Measurements from ENCODE around the gene MYOZ2.

The MYOZ2 gene

DNA sequence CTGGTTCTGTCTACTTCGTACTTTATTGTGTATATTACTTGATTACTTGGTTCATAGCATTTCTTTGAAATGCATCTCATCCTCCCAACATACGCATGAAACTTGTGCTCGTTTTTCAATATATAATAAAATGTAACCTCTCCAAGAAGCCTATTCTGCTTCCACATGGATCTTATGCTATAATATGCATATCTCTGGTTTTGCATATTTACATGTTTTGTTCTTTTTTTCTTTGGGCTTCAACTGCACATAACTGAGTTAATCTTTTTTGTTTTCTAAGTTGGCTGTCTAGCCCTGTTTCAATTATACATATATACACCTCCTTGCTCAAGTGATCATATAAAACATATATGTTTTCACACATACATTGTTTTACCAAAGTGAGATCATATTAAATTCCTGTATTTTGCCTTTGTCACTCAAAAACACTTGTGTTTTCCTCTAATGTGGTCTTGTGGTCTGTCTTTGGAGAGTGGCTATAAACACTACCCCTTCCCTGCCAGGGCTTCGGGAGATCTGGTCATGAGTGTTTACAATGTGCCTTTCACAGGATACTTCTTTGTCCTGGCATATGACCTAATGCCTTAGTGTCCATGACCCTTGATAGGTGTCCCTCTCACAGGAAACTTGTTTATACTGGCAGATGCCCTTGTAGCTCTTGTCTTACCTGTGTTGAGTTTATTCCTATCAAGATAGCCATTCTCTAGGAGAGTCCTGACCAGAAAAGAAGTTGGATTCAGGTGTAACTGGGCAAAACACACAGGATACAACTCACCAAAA lies 94.5 kb downstream of the MYOZ2 start:
- Histone ChIP-seq H3K36me3 (ENCODE audit: control insufficient read depth in 5 of 5, insufficient read depth in 5 of 5, low read length in 5 of 5) (peaks cover 5 to 16% (median 12%) of the 10 kb centered on the region in 5 donors), H3K4me3 (ENCODE audit: low read depth in 1 of 5, low read length in 5 of 5) (no peak overlapping the region), H3K9me3 (ENCODE audit: control insufficient read depth in 5 of 5, low read length in 5 of 5) (no peaks in the 10 kb centered on the region), H3K27ac (ENCODE audit: low read depth, low read length) (no peak overlapping the region), H3K27me3 (ENCODE audit: control insufficient read depth in 5 of 5, insufficient read depth in 4 of 5, low read length in 5 of 5) (no peaks in the 10 kb centered on the region), H3K4me1 (ENCODE audit: control insufficient read depth in 5 of 5, insufficient read depth in 5 of 5, low read length in 5 of 5) (peaks cover 0 to 8% (median 7%) of the 10 kb centered on the region in 5 donors), H3K9ac (ENCODE audit: low read length in 5 of 5) (no peak overlapping the region)

DNA sequence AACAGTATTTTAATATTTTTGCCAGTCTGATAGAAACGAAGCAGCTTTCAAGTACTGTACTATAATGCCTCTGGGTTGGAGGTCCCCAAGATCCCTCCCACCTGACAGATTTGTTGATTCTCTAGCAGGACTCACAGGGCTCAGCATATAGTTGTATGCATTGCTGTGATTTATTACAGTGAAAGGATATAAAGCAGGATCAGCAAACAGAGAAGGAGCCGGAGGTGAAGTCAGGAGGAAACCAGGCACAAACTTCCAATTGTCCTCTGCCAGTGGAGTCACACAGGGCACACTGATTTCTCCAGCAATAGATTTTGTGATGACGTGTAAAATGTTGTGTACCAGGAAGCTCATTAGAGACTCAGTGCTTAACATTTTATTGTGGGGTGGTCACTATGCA lies 95.9 kb downstream of the MYOZ2 start:
- no peak overlapping the region for H3K4me3 ChIP-seq (ENCODE audit: low read depth in 1 of 5, low read length in 5 of 5)
- no peaks in the 10 kb centered on the region for H3K9me3 ChIP-seq (ENCODE audit: control insufficient read depth in 5 of 5, low read length in 5 of 5)
- H3K27ac ChIP-seq (ENCODE audit: low read depth, low read length): no peak overlapping the region
- H3K4me1 ChIP-seq (ENCODE audit: control insufficient read depth in 5 of 5, insufficient read depth in 5 of 5, low read length in 5 of 5): peaks cover 0 to 8% (median 7%) of the 10 kb centered on the region in 5 donors
- no peak overlapping the region for H3K9ac ChIP-seq (ENCODE audit: low read length in 5 of 5)
- H3K27me3 ChIP-seq (ENCODE audit: control insufficient read depth in 5 of 5, insufficient read depth in 4 of 5, low read length in 5 of 5): no peaks in the 10 kb centered on the region
- peaks cover 14 to 27% (median 18%) of the 10 kb centered on the region in 5 donors for H3K36me3 ChIP-seq (ENCODE audit: control insufficient read depth in 5 of 5, insufficient read depth in 5 of 5, low read length in 5 of 5)

DNA sequence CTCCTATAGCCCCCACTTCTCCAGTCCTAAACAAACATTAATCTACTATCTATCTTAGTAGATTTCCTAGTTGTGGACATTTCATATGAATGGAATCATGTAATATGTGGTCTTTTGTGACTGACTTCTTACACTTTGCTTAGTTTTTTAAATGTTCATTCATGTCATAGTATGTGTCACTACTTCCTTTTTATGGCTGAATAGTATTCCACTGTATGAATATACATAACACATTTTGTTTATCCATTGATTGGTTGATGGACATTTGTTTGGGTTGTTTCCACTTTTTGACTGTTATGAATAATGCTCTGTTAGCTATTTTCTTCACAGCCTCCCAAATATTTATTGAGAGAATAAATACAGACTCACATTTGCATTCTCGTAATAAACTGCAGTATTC lies 96.7 kb downstream of the MYOZ2 start:
- Histone ChIP-seq H3K27ac (ENCODE audit: low read depth, low read length) (no peak overlapping the region), H3K36me3 (ENCODE audit: control insufficient read depth in 5 of 5, insufficient read depth in 5 of 5, low read length in 5 of 5) (peaks cover 15 to 27% (median 21%) of the 10 kb centered on the region in 5 donors), H3K9me3 (ENCODE audit: control insufficient read depth in 5 of 5, low read length in 5 of 5) (no peaks in the 10 kb centered on the region), H3K4me1 (ENCODE audit: control insufficient read depth in 5 of 5, insufficient read depth in 5 of 5, low read length in 5 of 5) (peaks cover 0 to 8% (median 7%) of the 10 kb centered on the region in 5 donors), H3K27me3 (ENCODE audit: control insufficient read depth in 5 of 5, insufficient read depth in 4 of 5, low read length in 5 of 5) (no peaks in the 10 kb centered on the region), H3K4me3 (ENCODE audit: low read depth in 1 of 5, low read length in 5 of 5) (no peak overlapping the region), H3K9ac (ENCODE audit: low read length in 5 of 5) (no peak overlapping the region)

DNA sequence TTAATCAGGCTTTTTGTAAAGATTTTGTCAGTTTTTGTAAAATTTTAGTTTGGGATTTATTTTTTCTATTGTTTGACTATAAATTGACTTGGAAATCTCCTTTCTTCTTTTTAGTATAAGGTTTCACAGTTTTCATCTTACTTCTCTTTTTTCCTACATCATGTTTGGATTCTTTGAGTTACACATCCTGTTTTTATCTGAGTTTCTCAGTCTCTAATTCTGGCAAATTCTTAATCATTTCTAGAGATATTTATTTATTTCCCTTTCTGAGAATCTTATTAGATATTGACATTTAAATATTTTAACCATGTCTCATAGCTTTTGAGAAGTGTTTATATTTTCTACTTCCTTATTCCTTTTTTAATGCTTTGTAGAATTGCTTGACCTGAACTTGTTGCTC lies 97.6 kb downstream of the MYOZ2 start:
- Histone ChIP-seq H3K27ac (ENCODE audit: low read depth, low read length) (peak overlapping the region; percentile 3), H3K9me3 (ENCODE audit: control insufficient read depth in 5 of 5, low read length in 5 of 5) (no peaks in the 10 kb centered on the region), H3K9ac (ENCODE audit: low read length in 5 of 5) (no peak overlapping the region), H3K27me3 (ENCODE audit: control insufficient read depth in 5 of 5, insufficient read depth in 4 of 5, low read length in 5 of 5) (no peaks in the 10 kb centered on the region), H3K4me1 (ENCODE audit: control insufficient read depth in 5 of 5, insufficient read depth in 5 of 5, low read length in 5 of 5) (peaks cover 0 to 8% (median 7%) of the 10 kb centered on the region in 5 donors), H3K4me3 (ENCODE audit: low read depth in 1 of 5, low read length in 5 of 5) (no peak overlapping the region), H3K36me3 (ENCODE audit: control insufficient read depth in 5 of 5, insufficient read depth in 5 of 5, low read length in 5 of 5) (peaks cover 17 to 28% (median 26%) of the 10 kb centered on the region in 5 donors)

DNA sequence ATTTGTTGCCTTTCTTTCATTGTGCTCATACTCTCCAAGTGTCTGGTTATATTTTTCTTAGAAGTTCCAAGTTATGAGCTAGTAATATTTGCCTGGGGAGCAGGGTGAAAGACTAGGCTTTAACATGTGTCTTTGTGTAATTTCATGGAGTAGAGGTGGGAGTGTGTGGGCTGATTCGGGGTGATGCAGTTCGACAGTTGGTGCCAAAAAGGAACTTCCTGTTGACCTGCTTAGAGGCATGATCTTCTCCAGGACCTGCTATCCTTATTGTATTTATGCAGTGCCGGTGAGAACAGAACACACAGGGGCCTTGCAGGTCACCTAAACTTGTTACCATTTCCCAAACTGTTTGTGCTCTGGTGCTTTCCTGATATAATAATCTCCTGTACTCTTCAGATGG lies 98.1 kb downstream of the MYOZ2 start:
- Histone ChIP-seq H3K27me3 (ENCODE audit: control insufficient read depth in 5 of 5, insufficient read depth in 4 of 5, low read length in 5 of 5) (no peaks in the 10 kb centered on the region), H3K4me3 (ENCODE audit: low read depth in 1 of 5, low read length in 5 of 5) (no peak overlapping the region), H3K9ac (ENCODE audit: low read length in 5 of 5) (no peak overlapping the region), H3K36me3 (ENCODE audit: control insufficient read depth in 5 of 5, insufficient read depth in 5 of 5, low read length in 5 of 5) (peaks cover 17 to 33% (median 26%) of the 10 kb centered on the region in 5 donors), H3K4me1 (ENCODE audit: control insufficient read depth in 5 of 5, insufficient read depth in 5 of 5, low read length in 5 of 5) (peaks cover 0 to 8% (median 7%) of the 10 kb centered on the region in 5 donors), H3K27ac (ENCODE audit: low read depth, low read length) (no peak overlapping the region), H3K9me3 (ENCODE audit: control insufficient read depth in 5 of 5, low read length in 5 of 5) (no peaks in the 10 kb centered on the region)

DNA sequence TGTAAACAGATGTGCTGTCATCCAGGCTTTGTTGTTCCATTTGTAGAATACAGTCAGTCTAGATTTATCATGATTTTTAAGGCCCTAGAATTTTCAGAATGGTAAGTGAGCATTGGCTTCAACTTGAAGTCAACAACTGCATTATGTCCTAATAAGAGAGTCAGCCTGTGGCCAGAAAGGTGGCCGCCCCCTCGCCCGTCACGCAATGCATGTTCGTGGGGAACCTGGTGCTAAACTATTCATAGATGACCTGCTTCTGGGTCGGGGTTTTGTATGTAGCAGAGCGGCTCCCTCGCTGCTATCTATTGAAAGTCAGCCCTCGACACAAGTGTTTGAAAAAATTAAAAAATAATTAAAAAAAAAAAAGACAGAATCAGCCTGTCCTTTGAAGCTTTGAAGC lies 101.6 kb downstream of the MYOZ2 start:
- no peak overlapping the region for H3K4me3 ChIP-seq (ENCODE audit: low read depth in 1 of 5, low read length in 5 of 5)
- H3K4me1 ChIP-seq (ENCODE audit: control insufficient read depth in 5 of 5, insufficient read depth in 5 of 5, low read length in 5 of 5): peaks cover 0 to 8% (median 7%) of the 10 kb centered on the region in 5 donors
- H3K36me3 ChIP-seq (ENCODE audit: control insufficient read depth in 5 of 5, insufficient read depth in 5 of 5, low read length in 5 of 5): peaks cover 12 to 34% (median 16%) of the 10 kb centered on the region in 5 donors
- H3K9ac ChIP-seq (ENCODE audit: low read length in 5 of 5): no peak overlapping the region
- no peaks in the 10 kb centered on the region for H3K9me3 ChIP-seq (ENCODE audit: control insufficient read depth in 5 of 5, low read length in 5 of 5)
- H3K27ac ChIP-seq (ENCODE audit: low read depth, low read length): no peak overlapping the region
- H3K27me3 ChIP-seq (ENCODE audit: control insufficient read depth in 5 of 5, insufficient read depth in 4 of 5, low read length in 5 of 5): no peaks in the 10 kb centered on the region
